ENCODE measurements around the gene ATP5F1E. TPM values are rescaled to one million over a fixed set of nuclear protein-coding genes. Genes with fewer than 3 reads are reported as not detected.

ATP5F1E gene
- total and polyA plus RNA-seq, 2 experiments from 2014 or later: 12.9 to 211 TPM

GRCh38 chr20:59007665-59008511 lies 24.2 kb downstream of the ATP5F1E start (continued):
- TF ChIP-seq, protein P1, sequence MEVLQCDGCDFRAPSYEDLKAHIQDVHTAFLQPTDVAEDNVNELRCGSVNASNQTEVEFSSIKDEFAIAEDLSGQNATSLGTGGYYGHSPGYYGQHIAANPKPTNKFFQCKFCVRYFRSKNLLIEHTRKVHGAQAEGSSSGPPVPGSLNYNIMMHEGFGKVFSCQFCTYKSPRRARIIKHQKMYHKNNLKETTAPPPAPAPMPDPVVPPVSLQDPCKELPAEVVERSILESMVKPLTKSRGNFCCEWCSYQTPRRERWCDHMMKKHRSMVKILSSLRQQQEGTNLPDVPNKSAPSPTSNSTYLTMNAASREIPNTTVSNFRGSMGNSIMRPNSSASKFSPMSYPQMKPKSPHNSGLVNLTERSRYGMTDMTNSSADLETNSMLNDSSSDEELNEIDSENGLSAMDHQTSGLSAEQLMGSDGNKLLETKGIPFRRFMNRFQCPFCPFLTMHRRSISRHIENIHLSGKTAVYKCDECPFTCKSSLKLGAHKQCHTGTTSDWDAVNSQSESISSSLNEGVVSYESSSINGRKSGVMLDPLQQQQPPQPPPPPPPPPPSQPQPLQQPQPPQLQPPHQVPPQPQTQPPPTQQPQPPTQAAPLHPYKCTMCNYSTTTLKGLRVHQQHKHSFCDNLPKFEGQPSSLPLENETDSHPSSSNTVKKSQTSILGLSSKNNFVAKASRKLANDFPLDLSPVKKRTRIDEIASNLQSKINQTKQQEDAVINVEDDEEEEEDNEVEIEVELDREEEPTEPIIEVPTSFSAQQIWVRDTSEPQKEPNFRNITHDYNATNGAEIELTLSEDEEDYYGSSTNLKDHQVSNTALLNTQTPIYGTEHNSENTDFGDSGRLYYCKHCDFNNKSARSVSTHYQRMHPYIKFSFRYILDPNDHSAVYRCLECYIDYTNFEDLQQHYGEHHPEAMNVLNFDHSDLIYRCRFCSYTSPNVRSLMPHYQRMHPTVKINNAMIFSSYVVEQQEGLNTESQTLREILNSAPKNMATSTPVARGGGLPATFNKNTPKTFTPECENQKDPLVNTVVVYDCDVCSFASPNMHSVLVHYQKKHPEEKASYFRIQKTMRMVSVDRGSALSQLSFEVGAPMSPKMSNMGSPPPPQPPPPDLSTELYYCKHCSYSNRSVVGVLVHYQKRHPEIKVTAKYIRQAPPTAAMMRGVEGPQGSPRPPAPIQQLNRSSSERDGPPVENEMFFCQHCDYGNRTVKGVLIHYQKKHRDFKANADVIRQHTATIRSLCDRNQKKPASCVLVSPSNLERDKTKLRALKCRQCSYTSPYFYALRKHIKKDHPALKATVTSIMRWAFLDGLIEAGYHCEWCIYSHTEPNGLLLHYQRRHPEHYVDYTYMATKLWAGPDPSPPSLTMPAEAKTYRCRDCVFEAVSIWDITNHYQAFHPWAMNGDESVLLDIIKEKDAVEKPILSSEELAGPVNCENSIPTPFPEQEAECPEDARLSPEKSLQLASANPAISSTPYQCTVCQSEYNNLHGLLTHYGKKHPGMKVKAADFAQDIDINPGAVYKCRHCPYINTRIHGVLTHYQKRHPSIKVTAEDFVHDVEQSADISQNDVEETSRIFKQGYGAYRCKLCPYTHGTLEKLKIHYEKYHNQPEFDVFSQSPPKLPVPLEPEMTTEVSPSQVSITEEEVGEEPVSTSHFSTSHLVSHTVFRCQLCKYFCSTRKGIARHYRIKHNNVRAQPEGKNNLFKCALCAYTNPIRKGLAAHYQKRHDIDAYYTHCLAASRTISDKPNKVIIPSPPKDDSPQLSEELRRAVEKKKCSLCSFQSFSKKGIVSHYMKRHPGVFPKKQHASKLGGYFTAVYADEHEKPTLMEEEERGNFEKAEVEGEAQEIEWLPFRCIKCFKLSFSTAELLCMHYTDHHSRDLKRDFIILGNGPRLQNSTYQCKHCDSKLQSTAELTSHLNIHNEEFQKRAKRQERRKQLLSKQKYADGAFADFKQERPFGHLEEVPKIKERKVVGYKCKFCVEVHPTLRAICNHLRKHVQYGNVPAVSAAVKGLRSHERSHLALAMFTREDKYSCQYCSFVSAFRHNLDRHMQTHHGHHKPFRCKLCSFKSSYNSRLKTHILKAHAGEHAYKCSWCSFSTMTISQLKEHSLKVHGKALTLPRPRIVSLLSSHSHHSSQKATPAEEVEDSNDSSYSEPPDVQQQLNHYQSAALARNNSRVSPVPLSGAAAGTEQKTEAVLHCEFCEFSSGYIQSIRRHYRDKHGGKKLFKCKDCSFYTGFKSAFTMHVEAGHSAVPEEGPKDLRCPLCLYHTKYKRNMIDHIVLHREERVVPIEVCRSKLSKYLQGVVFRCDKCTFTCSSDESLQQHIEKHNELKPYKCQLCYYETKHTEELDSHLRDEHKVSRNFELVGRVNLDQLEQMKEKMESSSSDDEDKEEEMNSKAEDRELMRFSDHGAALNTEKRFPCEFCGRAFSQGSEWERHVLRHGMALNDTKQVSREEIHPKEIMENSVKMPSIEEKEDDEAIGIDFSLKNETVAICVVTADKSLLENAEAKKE (CRISPR knock-in tag; IDR thresholded peaks at IDR 0.05): no peak
- TF ChIP-seq EZH2phosphoT487 (IDR thresholded peaks at IDR 0.05; ENCODE audit: unreplicated experiment): no peak
- no peak for TF ChIP-seq EZH2 (IDR thresholded peaks at IDR 0.05; ENCODE audit: low read depth, unreplicated experiment)
- no peak for TF ChIP-seq ZNF331 (CRISPR knock-in tag; IDR thresholded peaks at IDR 0.05; ENCODE audit: low read depth)
- no peak for TF ChIP-seq ZNF114 (CRISPR knock-in tag; IDR thresholded peaks at IDR 0.05)

- H3K4me3 ChIP-seq: peak within 1 kb of the TSS; percentile 65
- ATAC-seq (peak; percentile 85), DNase-seq (ENCODE audit: low spot score) (peak; percentile 85)
- no peaks in the 10 kb centered on the region; the same call in 2 of the 3 replicates for H3K36me3 Mint-ChIP-seq (ENCODE audit: low read depth)
- H3K4me2 ChIP-seq: peak within 1 kb of the TSS; percentile 96
- peak within 1 kb of the TSS; percentile 65 for H3K4me3 Mint-ChIP-seq
- H3K4me1 ChIP-seq (ENCODE audit: insufficient read depth): peaks cover 5% of the 10 kb centered on the region; the same call in 1 of the 2 replicates
- peaks cover 26% of the 10 kb centered on the region for H3K27me3 Mint-ChIP-seq (ENCODE audit: insufficient read depth, low read depth, poor library complexity)
- no peaks in the 10 kb centered on the region for H3K9me3 Mint-ChIP-seq
- H2AFZ ChIP-seq: peak within 1 kb of the TSS; percentile 81
- 0 out of 2 replicates have a peak, but pooled peaks cover 5% of the 10 kb centered on the region for H4K20me1 ChIP-seq (replicated peaks; ENCODE audit: insufficient read depth)
- H3F3A ChIP-seq (replicated peaks; ENCODE audit: low read depth): no peaks in the 10 kb centered on the region
- H3K4me1 Mint-ChIP-seq: peaks cover 27% of the 10 kb centered on the region
- H3K9me2 ChIP-seq (ENCODE audit: insufficient read depth): no peaks in the 10 kb centered on the region
- no peaks in the 10 kb centered on the region for H3K79me2 ChIP-seq (replicated peaks; ENCODE audit: insufficient read depth)
- TF ChIP-seq CREB1 (CRISPR knock-in tag; IDR thresholded peaks at IDR 0.05; ENCODE audit: low read depth) (peak; percentile 5; the same call in 1 of the 2 replicates), CTCF (conservative IDR thresholded peaks at IDR 0.05; ENCODE audit: low read depth in 2 of 2) (no peak)
- no peak within 1 kb of the TSS for H3K27ac Mint-ChIP-seq
- H3K36me3 ChIP-seq (ENCODE audit: insufficient read depth): no peaks in the 10 kb centered on the region
- peaks cover 11% of the 10 kb centered on the region for H3K27me3 ChIP-seq (ENCODE audit: insufficient read depth)
- H3K27ac ChIP-seq (ENCODE audit: low read depth): no peak within 1 kb of the TSS
Observed at GRCh38 chr20:59006864-59007664, 25.1 kb downstream of the ATP5F1E start, which contains the start of gene CTSZ. Gene CTSZ (minus strand): TSS chr20:59007254. CDS start chr20:59007128, 126 bp downstream.
